Neutrophil (primary cell): Measurements from ENCODE around the gene CAMTA1.

Experiments
- H3K27ac ChIP-seq: fragments of 200-600 bp; sonication (generic); 2 replicates; pipeline ENCODE4 v1.5.1; 2016; ENCODE audit warnings: mild to moderate bottlenecking, moderate library complexity
- H3K27me3 ChIP-seq: fragments of 200-600 bp; sonication (generic); 2 replicates; pipeline ENCODE4 v1.6.0; 2016; ENCODE audit warnings: mild to moderate bottlenecking
- H3K36me3 ChIP-seq: fragments of 200-600 bp; sonication (generic); 2 replicates; pipeline ENCODE4 v1.5.1; 2017
- H3K4me1 ChIP-seq, 2 experiments: fragments of 200-600 bp in 1 of 2; sonication (generic) in 1 of 2; 1 replicate in 1 of 2; 2 replicates in 1 of 2; pipeline versions ENCODE4 v1.5.1 to v1.6.1; 2013 to 2016; ENCODE audit warnings: low read depth in 1 of 2, low read length in 1 of 2, mild to moderate bottlenecking in 1 of 2, moderate library complexity in 1 of 2; ENCODE audit not compliant: control insufficient read depth in 1 of 2, insufficient read depth in 1 of 2
- H3K4me3 ChIP-seq, 2 experiments: fragments of 200-600 bp in 1 of 2; sonication (generic) in 1 of 2; 1 replicate in 1 of 2; 2 replicates in 1 of 2; pipeline ENCODE4 v1.5.1; 2013 to 2016; ENCODE audit warnings: low read depth in 1 of 2, low read length in 1 of 2, mild to moderate bottlenecking in 1 of 2, moderate library complexity in 1 of 2
- H3K9me3 ChIP-seq: fragments of 200-600 bp; sonication (generic); 2 replicates; pipeline ENCODE4 v1.5.1; 2016
- TF ChIP-seq, protein P1 (sequence below): fragments of 200-600 bp; sonication (generic); IDR thresholded peaks from 2 replicates; pipeline ENCODE4 v1.5.1; 2016; ENCODE audit warnings: antibody characterized with exemption

Gene CAMTA1

DNA sequence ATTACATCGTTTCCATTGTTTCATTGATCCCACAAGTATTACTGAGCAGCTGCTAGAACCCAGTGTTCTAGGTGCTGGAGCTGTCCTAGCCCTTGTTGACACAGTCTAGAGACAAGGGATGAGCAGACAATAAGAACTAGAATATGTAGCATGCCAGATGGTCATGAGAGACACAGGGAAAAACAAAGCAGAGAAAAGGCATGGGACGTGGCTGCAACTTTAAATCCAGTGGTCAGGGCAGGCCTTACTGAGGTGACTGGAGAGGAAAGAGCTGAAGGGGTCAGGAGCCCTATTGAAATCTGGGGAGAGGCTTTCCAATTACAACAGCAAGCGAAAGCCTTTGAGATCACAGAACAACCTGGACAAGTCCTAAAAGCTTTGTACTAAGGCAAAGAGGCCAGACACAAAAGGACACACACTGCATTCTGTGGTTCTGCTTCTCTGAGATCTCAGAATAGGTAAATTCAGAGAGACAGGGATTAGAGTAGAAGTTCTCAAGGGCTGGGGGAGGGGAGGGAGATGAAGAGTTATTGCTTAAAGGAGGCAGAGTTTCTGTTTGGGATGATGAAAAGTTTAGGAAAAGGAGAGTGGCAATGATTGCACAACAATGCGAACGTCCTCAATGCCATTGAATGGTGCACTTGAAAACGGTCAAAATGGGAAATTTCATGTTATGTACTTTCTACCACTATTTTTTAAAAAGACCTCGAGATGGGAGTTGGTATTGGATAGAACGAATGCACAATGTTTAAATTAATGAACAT, 518.5 kb downstream of the CAMTA1 start:
- H3K4me1 ChIP-seq: no peaks in the 10 kb centered on the region
- H3K27me3 ChIP-seq: peaks cover 19% of the 10 kb centered on the region
- H3K4me3 ChIP-seq: no peak overlapping the region
- no peaks in the 10 kb centered on the region for H3K36me3 ChIP-seq
- H3K9me3 ChIP-seq: no peaks in the 10 kb centered on the region
- H3K27ac ChIP-seq: no peak overlapping the region
- TF ChIP-seq, protein P1, sequence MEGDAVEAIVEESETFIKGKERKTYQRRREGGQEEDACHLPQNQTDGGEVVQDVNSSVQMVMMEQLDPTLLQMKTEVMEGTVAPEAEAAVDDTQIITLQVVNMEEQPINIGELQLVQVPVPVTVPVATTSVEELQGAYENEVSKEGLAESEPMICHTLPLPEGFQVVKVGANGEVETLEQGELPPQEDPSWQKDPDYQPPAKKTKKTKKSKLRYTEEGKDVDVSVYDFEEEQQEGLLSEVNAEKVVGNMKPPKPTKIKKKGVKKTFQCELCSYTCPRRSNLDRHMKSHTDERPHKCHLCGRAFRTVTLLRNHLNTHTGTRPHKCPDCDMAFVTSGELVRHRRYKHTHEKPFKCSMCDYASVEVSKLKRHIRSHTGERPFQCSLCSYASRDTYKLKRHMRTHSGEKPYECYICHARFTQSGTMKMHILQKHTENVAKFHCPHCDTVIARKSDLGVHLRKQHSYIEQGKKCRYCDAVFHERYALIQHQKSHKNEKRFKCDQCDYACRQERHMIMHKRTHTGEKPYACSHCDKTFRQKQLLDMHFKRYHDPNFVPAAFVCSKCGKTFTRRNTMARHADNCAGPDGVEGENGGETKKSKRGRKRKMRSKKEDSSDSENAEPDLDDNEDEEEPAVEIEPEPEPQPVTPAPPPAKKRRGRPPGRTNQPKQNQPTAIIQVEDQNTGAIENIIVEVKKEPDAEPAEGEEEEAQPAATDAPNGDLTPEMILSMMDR: no peak

DNA sequence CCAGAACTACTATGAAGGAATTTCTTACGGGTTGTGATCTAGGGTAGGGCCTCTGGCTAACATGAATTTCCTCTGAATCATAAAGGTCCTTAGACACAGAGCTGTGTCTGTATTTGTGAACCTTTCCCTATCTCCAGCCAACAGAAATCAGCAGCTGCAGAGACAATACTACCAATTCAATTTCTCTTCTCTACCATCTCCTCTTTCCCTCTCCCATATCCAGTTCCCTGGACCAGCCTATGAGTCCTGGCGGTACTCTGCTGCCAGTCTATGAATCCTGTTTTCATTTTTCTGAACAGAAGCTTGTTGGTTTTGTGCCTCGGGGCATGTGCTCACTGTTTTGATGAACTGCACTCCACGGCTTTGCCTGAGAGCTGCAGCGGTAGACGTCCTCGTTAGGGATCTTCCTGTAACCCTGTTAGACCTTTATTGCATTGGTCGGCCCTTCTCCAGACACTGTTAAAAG, 527.9 kb downstream of the CAMTA1 start:
- H3K27me3 ChIP-seq: no peaks in the 10 kb centered on the region
- no peak overlapping the region for H3K4me3 ChIP-seq
- no peak overlapping the region for H3K27ac ChIP-seq
- no peaks in the 10 kb centered on the region for H3K4me1 ChIP-seq
- H3K9me3 ChIP-seq: no peaks in the 10 kb centered on the region
- TF ChIP-seq, protein P1: no peak
- no peaks in the 10 kb centered on the region for H3K36me3 ChIP-seq

DNA sequence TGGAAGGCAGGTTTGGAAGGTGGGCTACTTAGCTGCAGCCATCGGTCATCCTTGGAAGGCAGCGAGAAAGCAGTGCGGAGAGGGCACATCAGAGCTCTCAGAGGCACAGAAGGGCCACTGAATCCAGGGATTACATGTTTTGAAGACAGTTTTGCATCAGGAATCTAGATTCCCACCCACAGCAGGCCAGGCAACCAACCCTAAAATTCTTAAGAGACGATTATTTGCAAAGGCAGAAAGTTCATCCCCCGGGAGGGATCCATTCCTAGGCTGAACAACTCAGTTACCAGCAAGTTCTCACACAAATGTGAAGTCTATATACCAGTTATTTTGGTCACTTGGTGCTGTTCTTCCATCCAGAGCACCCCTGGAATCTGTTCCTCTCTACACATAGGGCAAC, 528.6 kb downstream of the CAMTA1 start:
- Histone ChIP-seq H3K36me3 (no peaks in the 10 kb centered on the region), H3K4me1 (no peaks in the 10 kb centered on the region), H3K27me3 (no peaks in the 10 kb centered on the region), H3K27ac (no peak overlapping the region), H3K4me3 (no peak overlapping the region), H3K9me3 (no peaks in the 10 kb centered on the region)
- TF ChIP-seq, protein P1: no peak

DNA sequence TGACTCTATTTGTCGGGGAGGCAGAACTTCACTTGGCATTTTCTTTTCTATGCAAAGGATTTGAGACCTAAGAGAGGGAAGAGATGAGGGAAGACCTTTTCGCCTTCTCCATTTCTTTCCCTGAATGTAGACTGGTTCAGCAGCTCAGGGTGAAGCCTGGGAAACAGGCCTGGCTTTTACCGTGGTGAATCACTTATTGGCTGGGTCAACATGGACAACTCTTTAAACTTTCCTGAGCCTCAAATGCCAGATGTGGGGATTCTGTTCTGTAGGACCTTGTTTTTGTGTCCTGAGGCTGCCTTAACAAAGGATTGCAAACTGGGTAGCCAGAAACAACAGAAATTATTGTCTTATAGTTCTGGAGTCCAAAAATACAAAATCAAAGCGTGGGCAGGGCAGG, 530.1 kb downstream of the CAMTA1 start:
- no peaks in the 10 kb centered on the region for H3K9me3 ChIP-seq
- no peak overlapping the region for H3K27ac ChIP-seq
- TF ChIP-seq, protein P1: no peak
- no peak overlapping the region for H3K4me3 ChIP-seq
- no peaks in the 10 kb centered on the region for H3K4me1 ChIP-seq
- H3K27me3 ChIP-seq: no peaks in the 10 kb centered on the region
- H3K36me3 ChIP-seq: no peaks in the 10 kb centered on the region

DNA sequence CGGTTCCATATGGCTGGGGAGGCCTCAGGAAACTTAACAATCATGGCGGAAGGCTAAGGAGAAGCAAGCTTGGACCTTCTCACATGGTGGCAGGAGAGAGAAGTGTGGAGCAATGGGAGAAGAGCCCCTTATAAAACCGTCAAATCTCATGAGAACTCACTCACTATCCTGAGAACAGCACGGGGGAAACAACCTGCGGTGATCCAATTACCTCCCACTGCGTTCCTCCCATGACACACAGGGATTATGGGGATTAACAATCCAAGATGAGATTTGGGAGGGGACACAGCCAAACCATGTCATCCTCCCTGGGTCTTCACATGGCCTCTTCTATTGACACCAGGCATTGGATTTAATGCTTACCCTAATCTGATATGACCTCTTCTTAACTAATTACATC, 530.7 kb downstream of the CAMTA1 start:
- Histone ChIP-seq H3K27ac (no peak overlapping the region), H3K27me3 (no peaks in the 10 kb centered on the region)

More for the DNA sequence above, 530.7 kb downstream of the CAMTA1 start:
- Histone ChIP-seq H3K4me1 (no peaks in the 10 kb centered on the region), H3K36me3 (no peaks in the 10 kb centered on the region), H3K9me3 (no peaks in the 10 kb centered on the region), H3K4me3 (no peak overlapping the region)
- TF ChIP-seq, protein P1: no peak
